Fibroblast of villous mesenchyme (primary cell): ENCODE data around the gene GPBP1. TPM values are rescaled to one million over a fixed set of nuclear protein-coding genes. Genes with fewer than 3 reads are reported as not detected.

Source experiments
- DNase-seq: peaks from one replicate; pipeline ENCODE4 v3.0.0-alpha.2; 2010; ENCODE audit warnings: low read depth
- H3K4me3 ChIP-seq: 2 replicates; pipeline ENCODE4 v1.5.1; 2011; ENCODE audit warnings: low read depth, mild to moderate bottlenecking, low read length
- total RNA-seq: library from RNA; depleted of rRNA; stranded (reverse); fragments of >200 nt; gene quantifications from 2 replicates; pipeline ENCODE4 v1.2.3, GENCODE V29; 2012
- TF ChIP-seq, protein P1 (sequence below): IDR thresholded peaks from 2 replicates; pipeline ENCODE4 v1.5.1; 2012; ENCODE audit warnings: low read depth, mild to moderate bottlenecking, low read length; ENCODE audit not compliant: insufficient read depth

The GPBP1 gene
- total RNA-seq, 1 donor, result 73.0 TPM

DNA sequence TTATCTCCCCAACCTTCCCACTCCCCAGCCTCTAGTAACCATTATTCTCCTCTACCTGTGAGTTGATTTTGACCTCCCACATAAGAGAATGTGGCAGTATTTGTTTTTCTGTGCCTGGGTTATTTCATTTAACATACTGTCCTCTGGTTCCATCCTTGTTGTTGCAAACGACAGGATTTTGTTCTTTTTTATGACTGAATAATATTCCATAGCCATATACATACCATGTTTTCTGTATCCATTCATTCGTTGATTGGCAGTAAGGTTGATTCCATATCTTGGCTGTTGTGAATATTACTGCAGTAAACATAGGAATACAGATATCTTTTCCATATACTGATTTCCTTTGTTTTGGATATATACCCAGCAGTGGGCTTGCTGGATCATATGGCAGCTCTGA is 20.8 kb downstream of the GPBP1 start:
- H3K4me3 ChIP-seq, result no peak overlapping the region
- TF ChIP-seq, protein P1, sequence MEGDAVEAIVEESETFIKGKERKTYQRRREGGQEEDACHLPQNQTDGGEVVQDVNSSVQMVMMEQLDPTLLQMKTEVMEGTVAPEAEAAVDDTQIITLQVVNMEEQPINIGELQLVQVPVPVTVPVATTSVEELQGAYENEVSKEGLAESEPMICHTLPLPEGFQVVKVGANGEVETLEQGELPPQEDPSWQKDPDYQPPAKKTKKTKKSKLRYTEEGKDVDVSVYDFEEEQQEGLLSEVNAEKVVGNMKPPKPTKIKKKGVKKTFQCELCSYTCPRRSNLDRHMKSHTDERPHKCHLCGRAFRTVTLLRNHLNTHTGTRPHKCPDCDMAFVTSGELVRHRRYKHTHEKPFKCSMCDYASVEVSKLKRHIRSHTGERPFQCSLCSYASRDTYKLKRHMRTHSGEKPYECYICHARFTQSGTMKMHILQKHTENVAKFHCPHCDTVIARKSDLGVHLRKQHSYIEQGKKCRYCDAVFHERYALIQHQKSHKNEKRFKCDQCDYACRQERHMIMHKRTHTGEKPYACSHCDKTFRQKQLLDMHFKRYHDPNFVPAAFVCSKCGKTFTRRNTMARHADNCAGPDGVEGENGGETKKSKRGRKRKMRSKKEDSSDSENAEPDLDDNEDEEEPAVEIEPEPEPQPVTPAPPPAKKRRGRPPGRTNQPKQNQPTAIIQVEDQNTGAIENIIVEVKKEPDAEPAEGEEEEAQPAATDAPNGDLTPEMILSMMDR, result no peak
- DNase-seq, result no peak

DNA sequence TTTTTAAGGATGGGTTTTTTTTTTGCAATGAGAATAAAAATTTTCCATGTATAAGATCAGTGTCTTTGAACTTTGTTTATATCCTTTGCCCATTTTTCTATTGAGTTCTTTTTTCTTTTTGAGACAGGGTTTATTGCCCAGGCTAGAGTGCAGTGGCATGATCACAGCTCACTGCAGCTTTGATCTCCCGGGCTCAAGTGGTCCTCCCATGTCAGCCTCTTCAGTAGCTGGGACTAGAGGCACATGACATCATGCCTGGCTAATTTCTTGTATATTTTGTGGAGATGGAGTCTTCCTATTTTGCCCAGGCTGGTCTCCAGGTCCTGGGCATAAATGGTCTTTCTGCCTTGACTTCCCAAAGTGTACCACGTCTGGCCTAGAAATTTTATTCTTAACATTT is 21.2 kb downstream of the GPBP1 start:
- H3K4me3 ChIP-seq, result no peak overlapping the region
- no peak for DNase-seq
- TF ChIP-seq, protein P1, result no peak

DNA sequence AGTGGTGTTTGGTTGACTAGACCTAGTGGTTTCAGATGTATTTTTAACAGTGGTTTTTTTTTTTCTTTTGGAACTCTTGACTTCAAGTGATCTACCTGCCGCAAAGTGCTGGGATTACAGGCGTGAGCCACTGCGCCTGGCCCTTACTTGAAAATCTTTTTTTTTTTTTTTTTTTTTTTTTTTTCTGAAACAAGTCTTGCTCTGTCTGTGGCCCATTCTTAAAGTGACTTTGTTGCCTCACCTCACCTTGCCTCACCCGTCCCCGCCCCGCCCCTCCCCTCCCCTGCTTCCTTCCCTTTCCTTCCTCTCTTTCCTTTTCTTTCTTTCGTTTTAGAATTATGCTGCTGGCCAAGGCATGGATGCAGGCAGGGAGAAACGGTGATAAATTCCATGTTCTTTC is 26.0 kb downstream of the GPBP1 start:
- DNase-seq, result no peak
- TF ChIP-seq, protein P1, result no peak
- no peak overlapping the region for H3K4me3 ChIP-seq

DNA sequence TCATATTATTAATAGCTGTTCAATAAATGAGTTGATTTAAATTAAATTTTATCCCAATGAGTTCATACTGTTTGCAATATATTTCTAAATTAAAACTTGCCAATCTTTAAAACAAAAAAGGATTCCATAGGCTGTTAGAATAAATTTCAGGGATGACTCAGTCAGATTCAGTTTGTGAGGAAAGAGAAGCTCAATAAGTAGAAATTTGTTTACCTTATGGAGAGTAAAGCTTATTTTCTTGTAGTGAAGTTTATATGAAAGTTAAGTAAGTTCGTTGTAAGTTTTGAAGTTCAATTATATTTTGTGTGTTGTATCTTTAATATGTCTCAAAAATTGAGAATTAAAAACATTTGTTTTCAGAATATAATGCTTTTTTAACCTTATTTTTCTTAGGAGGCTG is 29.0 kb downstream of the GPBP1 start:
- no peak for DNase-seq
- TF ChIP-seq, protein P1, result no peak
- H3K4me3 ChIP-seq, result no peak overlapping the region

DNA sequence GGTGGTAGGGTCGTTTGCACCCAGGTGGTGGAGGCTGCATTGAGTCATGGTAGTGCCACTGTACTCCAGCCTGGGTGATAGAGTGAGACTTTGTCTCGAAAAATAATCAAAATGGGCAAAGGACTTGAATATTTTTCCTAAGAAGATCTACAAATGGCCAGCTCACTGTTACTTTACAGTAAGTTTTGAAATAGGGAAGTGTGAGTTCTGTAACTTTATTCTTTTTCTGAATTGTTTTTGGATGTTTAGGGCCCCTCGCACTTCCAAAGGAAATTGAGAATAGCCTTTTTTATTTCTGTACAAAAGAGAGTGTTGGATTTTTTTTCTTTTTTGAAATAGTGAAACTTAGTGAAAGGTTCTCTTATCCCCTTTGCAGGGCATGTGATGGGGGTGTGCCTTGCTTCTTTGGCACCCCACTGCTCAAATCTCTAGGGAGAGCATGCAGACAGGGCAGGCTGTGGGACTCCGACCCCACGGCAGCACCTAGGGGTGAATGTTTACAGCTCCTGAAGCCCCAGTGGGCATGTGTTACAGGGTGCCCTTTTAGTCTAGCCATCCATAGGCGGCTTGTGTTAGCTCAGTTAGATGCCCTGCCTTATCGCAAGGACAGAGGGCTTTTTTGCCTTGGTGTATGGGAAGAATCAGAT is 33.3 kb downstream of the GPBP1 start:
- DNase-seq, result no peak
- TF ChIP-seq, protein P1, result no peak
- H3K4me3 ChIP-seq, result no peak overlapping the region

DNA sequence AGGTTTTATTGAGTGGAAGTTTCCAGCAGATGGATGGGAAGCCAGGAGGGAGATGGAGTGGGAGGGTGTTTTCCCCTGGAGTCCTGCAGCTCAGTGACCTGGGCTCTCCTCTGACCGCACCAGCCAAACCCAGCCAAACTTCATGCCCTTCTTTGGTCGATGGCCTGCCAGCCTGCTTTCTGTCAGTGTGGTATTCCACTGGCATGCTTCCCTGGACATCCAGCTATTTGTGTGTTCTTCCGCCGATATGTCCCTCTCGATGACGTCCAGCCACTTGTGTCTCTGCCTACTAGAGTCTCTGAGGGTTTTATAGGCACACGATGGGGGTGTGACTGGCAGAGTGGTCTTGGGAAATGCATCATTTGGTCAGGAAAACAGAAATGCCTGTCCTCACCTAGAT is 33.8 kb downstream of the GPBP1 start:
- H3K4me3 ChIP-seq, result no peak overlapping the region
- TF ChIP-seq, protein P1, result no peak
- DNase-seq, result no peak
